HEK293 (cell line): ENCODE results near the gene MAP3K20.
A peak's percentile ranks its signal among the peaks of the same experiment; 100 is the strongest.

Source experiments
- GLI2 ChIP-seq: fragments of 450-650 bp; formaldehyde crosslinking; IDR thresholded peaks from 2 replicates; pipeline ENCODE4; 2017; ENCODE audit warnings: missing biosample characterization, missing genetic modification characterization, low read depth, borderline replicate concordance
- GLI4 ChIP-seq: fragments of 450-650 bp; formaldehyde crosslinking; IDR thresholded peaks from 2 replicates; pipeline ENCODE4 v1.5.1; 2016; ENCODE audit warnings: missing biosample characterization, missing genetic modification characterization
- KLF10 ChIP-seq: fragments of 450-650 bp; IDR thresholded peaks from 2 replicates; pipeline ENCODE4 v1.5.1; 2018; ENCODE audit warnings: missing biosample characterization, mild to moderate bottlenecking, missing genetic modification characterization
- OSR2 ChIP-seq: fragments of 450-650 bp; formaldehyde crosslinking; IDR thresholded peaks from 2 replicates; pipeline ENCODE4 v1.5.1; 2016; ENCODE audit warnings: missing biosample characterization, missing genetic modification characterization
- PRDM2 ChIP-seq: fragments of 450-650 bp; formaldehyde crosslinking; IDR thresholded peaks from 2 replicates; pipeline ENCODE4 v1.5.1; 2016; ENCODE audit warnings: missing biosample characterization, missing genetic modification characterization, borderline replicate concordance
- SETDB1 ChIP-seq: IDR thresholded peaks from one replicate; pipeline ENCODE4 v1.6.1; 2017; ENCODE audit warnings: mild to moderate bottlenecking, low read length, moderate library complexity, mixed read lengths; ENCODE audit not compliant: insufficient read length
- ZBTB10 ChIP-seq: fragments of 450-650 bp; formaldehyde crosslinking; IDR thresholded peaks from 2 replicates; pipeline ENCODE4 v1.5.1; 2016; ENCODE audit warnings: missing biosample characterization, missing genetic modification characterization
- ZNF148 ChIP-seq: fragments of 450-650 bp; formaldehyde crosslinking; IDR thresholded peaks from 2 replicates; pipeline ENCODE4 v1.5.0; 2017; ENCODE audit warnings: missing biosample characterization, missing genetic modification characterization, borderline replicate concordance
- ZNF184 ChIP-seq: fragments of 450-650 bp; IDR thresholded peaks from 2 replicates; pipeline ENCODE4 v1.5.1; 2018; ENCODE audit warnings: missing biosample characterization, mild to moderate bottlenecking, missing genetic modification characterization
- ZNF2 ChIP-seq: fragments of 450-650 bp; formaldehyde crosslinking; IDR thresholded peaks from 2 replicates; pipeline ENCODE4 v1.5.1; 2016; ENCODE audit warnings: missing biosample characterization, missing genetic modification characterization
- ZNF23 ChIP-seq: fragments of 450-650 bp; formaldehyde crosslinking; IDR thresholded peaks from 2 replicates; pipeline ENCODE4 v1.5.1; 2016; ENCODE audit warnings: missing biosample characterization, missing genetic modification characterization, borderline replicate concordance
- ZNF416 ChIP-seq: fragments of 450-650 bp; formaldehyde crosslinking; IDR thresholded peaks from 2 replicates; pipeline ENCODE4 v1.5.1; 2016; ENCODE audit warnings: missing biosample characterization, missing genetic modification characterization
- ZNF792 ChIP-seq: fragments of 450-650 bp; formaldehyde crosslinking; IDR thresholded peaks from 2 replicates; pipeline ENCODE4 v1.5.1; 2016; ENCODE audit warnings: missing biosample characterization, missing genetic modification characterization
- TF ChIP-seq, protein P1 (sequence below): IDR thresholded peaks from 2 replicates; pipeline ENCODE4 v1.6.1; 2011; ENCODE audit warnings: mild to moderate bottlenecking, low read depth, low read length, borderline replicate concordance
- TF ChIP-seq, protein P2 (sequence below): fragments of 450-650 bp; formaldehyde crosslinking; IDR thresholded peaks from 2 replicates; pipeline ENCODE4 v1.5.1; 2017; ENCODE audit warnings: missing biosample characterization, missing genetic modification characterization
- TF ChIP-seq, protein P3 (sequence below): fragments of 450-650 bp; formaldehyde crosslinking; IDR thresholded peaks from 2 replicates; pipeline ENCODE4 v1.5.1; 2016; ENCODE audit warnings: missing biosample characterization, missing genetic modification characterization

Gene MAP3K20

DNA sequence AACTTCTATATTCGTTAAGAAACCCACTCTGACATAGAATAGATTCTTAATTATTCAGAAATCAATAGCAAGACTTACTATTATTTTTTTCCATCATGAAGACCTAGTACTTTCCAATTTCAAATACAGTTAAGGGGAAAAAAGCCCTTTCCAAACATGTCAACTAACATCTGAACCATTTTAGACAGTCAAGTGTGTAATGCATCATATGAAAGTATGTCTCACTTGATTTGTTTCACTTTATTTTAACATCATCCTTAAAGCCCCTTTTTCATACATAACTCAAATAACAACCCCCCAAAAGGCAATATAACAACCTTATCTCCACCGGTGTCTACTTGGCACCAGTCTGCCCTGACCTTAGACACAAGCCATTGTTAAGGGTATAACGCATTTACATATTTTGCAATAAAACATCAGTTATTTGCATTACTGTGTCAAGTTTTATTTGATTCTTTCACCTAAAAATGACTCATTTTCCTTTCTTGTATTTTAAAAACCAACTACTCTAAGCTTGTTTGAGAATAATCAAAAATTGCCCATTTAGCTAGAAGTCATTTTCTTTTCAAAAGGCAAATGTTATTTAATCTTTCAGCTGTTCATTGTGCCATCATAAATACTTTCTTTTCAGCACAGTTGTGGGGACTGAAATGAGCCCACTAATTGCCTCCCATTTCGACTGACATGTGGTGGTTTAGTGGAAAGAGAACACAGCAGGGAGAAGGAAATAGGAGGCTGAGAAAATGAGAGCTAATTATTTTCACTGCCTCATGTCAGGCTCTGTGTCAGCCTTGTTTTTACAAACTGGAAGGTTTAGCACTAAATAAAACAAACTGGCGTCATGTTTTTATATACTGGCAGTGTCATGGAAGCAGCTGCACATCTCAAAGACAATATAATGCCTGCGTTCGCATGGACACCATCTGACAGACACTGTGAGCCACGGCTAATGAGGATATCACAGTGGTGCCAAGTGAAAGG is 174.3 kb downstream of the MAP3K20 start (continued):
- TF ChIP-seq PRDM2 (tag by site-specific recombination) (no peak), ZNF416 (tag by site-specific recombination) (no peak), ZNF2 (tag by site-specific recombination) (peak; percentile 21; the same call in 1 of the 2 replicates), OSR2 (tag by site-specific recombination) (peak; percentile 75), GLI4 (tag by site-specific recombination) (no peak), ZNF148 (tag by site-specific recombination) (no peak), ZBTB10 (tag by site-specific recombination) (no peak), SETDB1 (no peak), ZNF792 (no peak), GLI2 (tag by site-specific recombination) (peak; percentile 57; the same call in 1 of the 2 replicates), ZNF23 (tag by site-specific recombination) (no peak), ZNF184 (tag by site-specific recombination) (no peak), KLF10 (no peak)
- TF ChIP-seq, protein P1, sequence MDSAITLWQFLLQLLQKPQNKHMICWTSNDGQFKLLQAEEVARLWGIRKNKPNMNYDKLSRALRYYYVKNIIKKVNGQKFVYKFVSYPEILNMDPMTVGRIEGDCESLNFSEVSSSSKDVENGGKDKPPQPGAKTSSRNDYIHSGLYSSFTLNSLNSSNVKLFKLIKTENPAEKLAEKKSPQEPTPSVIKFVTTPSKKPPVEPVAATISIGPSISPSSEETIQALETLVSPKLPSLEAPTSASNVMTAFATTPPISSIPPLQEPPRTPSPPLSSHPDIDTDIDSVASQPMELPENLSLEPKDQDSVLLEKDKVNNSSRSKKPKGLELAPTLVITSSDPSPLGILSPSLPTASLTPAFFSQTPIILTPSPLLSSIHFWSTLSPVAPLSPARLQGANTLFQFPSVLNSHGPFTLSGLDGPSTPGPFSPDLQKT, result no peak
- TF ChIP-seq, protein P2, sequence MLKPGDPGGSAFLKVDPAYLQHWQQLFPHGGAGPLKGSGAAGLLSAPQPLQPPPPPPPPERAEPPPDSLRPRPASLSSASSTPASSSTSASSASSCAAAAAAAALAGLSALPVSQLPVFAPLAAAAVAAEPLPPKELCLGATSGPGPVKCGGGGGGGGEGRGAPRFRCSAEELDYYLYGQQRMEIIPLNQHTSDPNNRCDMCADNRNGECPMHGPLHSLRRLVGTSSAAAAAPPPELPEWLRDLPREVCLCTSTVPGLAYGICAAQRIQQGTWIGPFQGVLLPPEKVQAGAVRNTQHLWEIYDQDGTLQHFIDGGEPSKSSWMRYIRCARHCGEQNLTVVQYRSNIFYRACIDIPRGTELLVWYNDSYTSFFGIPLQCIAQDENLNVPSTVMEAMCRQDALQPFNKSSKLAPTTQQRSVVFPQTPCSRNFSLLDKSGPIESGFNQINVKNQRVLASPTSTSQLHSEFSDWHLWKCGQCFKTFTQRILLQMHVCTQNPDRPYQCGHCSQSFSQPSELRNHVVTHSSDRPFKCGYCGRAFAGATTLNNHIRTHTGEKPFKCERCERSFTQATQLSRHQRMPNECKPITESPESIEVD (tag by site-specific recombination), result peak; percentile 79
- TF ChIP-seq, protein P3, sequence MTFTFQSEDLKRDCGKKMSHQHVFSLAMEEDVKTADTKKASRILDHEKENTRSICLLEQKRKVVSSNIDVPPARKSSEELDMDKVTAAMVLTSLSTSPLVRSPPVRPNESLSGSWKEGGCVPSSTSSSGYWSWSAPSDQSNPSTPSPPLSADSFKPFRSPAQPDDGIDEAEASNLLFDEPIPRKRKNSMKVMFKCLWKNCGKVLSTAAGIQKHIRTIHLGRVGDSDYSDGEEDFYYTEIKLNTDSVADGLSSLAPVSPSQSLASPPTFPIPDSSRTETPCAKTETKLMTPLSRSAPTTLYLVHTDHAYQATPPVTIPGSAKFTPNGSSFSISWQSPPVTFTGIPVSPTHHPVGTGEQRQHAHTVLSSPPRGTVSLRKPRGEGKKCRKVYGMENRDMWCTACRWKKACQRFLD (tag by site-specific recombination), result no peak
